Coronary artery (tissue), 2 donors: ENCODE data around the gene CDH5.

Source experiments
- DNase-seq: peaks from one replicate; pipeline ENCODE4 v3.0.0-alpha.2; 2017; ENCODE audit warnings: low spot score
- H3K27ac ChIP-seq, 2 donors: fragments of 200-600 bp; sonication (generic); one replicate each; pipeline ENCODE4 v1.5.1; 2016 to 2019
- H3K4me3 ChIP-seq: fragments of 200-600 bp; sonication (generic); 2 replicates; pipeline ENCODE4 v1.5.1; 2016; ENCODE audit warnings: mild to moderate bottlenecking, moderate library complexity
- TF ChIP-seq, protein P1 (sequence below): fragments of 200-600 bp; sonication (generic); IDR thresholded peaks from one replicate; pipeline ENCODE4 v1.5.1; 2019; ENCODE audit warnings: antibody characterized with exemption

The CDH5 gene

DNA sequence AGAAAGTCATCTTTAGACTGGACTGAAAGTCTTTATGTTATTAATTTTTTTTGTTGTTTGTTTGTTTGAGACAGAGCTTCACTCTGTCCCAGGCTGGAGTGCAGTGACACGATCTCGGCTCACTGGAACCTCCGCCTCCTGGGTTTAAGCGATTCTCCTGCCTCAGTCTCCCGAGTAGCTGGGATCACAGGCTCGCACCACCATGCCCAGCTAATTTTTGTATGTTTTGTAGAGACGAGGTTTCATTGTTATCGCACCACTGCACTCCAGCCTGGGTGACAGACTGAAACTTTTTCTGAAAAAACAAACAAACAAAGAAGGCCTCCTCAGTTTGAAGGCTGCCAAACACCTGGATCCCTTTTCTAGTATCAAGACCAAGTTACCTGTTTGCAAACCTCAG lies 65.3 kb downstream of the CDH5 start:
- TF ChIP-seq, protein P1, sequence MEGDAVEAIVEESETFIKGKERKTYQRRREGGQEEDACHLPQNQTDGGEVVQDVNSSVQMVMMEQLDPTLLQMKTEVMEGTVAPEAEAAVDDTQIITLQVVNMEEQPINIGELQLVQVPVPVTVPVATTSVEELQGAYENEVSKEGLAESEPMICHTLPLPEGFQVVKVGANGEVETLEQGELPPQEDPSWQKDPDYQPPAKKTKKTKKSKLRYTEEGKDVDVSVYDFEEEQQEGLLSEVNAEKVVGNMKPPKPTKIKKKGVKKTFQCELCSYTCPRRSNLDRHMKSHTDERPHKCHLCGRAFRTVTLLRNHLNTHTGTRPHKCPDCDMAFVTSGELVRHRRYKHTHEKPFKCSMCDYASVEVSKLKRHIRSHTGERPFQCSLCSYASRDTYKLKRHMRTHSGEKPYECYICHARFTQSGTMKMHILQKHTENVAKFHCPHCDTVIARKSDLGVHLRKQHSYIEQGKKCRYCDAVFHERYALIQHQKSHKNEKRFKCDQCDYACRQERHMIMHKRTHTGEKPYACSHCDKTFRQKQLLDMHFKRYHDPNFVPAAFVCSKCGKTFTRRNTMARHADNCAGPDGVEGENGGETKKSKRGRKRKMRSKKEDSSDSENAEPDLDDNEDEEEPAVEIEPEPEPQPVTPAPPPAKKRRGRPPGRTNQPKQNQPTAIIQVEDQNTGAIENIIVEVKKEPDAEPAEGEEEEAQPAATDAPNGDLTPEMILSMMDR, result no peak

DNA sequence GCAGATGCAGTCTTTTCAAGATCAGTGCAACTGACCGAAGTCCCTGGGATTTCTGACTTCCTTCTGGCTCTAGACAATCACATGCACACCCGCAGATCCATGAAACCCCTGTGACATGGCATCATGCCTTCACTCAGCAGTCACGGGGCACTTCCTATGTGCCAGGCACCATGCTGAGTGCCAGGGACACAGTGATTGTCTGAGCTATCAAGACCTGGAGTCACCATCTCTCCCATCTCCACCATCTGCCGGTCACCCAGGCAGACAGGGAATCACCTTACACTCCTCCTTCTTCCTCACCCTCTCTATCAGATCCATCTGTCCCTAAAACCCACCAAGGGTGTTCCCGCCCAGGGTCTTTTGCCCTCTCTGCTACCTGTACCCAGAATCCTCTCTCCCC lies 65.9 kb downstream of the CDH5 start:
- no peak overlapping the region for H3K27ac ChIP-seq
- H3K4me3 ChIP-seq, result no peak overlapping the region
- TF ChIP-seq, protein P1, result no peak
- DNase-seq, result no peak

More for the DNA sequence above, 65.3 kb downstream of the CDH5 start:
- no peak overlapping the region for H3K4me3 ChIP-seq
- no peak for DNase-seq
- no peak overlapping the region for H3K27ac ChIP-seq

DNA sequence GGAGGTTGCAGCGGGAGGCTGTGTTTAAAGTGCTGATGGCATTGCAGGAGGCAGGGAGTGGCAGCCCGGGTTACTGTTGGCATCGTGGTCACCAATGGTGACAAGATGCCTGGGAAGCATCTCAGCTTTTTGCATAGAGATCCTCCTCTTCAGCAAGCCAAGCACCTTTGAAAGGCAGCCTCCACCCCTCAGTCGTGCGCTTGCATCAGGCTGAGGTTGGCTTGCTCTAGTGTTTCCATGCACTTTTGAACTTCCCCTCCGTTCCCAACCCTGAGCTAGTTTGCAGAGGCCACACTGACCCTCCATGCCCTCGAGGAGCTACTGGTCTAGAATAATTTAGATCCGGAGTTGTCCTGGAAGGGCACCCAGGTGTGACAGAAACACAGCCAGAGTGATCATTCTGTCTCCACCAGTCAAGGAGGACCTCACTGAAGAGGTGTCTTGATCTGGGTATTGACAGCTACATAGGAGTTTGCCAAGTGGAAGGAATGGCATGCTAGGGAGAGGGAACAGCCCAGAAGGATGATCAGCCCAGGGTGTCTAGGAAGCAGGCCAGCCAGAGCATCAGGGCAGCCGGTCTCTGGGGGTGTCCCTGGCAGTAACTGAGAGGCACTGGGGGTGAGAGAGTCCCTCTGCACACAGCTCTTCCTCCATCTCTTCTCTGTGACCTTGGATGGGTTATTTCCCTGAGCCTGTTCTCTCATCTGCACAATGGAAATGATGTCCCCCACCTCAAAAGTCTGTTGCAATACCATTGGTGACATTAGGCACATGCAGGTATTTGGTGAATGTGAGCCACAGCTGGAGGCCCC lies 68.3 kb downstream of the CDH5 start:
- no peak for DNase-seq
- no peak overlapping the region for H3K27ac ChIP-seq

DNA sequence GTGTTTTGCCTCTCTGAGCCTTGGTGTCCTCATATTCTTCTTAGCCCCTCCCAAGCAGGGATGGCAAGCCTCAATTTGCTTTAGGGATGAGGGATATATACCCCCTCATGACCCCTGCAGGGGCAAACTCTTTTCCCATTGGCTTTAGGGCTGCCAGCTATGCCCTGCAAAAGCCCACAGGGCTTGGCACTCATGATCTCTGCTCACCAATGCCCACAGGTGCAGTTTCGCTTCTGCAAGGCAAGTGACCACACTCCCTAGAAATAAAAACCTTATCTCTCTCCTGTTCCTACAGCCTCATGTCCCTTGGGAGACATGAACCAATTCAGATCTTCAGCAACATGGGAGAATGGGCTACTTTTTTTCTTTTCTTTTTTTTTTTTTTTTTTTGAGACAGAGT lies 69.4 kb downstream of the CDH5 start:
- Histone ChIP-seq H3K4me3 (no peak overlapping the region), H3K27ac (no peak overlapping the region)
- TF ChIP-seq, protein P1, result no peak
- DNase-seq, result no peak

More for the DNA sequence above, 68.3 kb downstream of the CDH5 start:
- no peak overlapping the region for H3K4me3 ChIP-seq
- TF ChIP-seq, protein P1, result no peak

DNA sequence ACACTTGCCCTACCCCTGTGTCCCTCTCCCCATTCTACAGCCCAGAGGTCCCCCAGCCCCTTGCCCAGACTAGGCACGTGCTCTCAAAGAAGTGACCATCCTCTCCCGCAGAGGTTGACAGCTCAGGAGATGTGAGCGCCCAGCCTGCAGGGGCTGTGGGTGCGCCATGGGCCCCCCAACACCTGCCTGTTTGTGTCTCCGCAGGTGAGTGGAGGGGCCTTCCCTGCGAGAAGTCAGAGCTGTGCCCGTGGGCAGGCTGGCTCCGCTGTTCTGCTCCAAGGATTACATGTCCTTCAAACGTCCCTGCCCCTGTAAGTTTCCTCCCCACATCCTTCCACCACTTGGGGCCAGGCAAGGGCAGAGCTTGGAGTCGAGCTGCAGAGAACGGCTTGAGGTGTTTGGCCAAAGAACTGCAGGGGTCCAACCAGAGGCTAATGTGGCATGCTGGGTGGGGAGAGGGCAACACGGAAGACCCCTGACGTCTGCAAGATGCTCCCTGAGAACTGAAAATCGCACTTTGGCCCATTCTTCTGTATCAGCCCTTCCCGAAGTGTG lies 71.0 kb downstream of the CDH5 start:
- no peak for DNase-seq
- Histone ChIP-seq H3K4me3 (no peak overlapping the region), H3K27ac (no peak overlapping the region)
- TF ChIP-seq, protein P1, result no peak

DNA sequence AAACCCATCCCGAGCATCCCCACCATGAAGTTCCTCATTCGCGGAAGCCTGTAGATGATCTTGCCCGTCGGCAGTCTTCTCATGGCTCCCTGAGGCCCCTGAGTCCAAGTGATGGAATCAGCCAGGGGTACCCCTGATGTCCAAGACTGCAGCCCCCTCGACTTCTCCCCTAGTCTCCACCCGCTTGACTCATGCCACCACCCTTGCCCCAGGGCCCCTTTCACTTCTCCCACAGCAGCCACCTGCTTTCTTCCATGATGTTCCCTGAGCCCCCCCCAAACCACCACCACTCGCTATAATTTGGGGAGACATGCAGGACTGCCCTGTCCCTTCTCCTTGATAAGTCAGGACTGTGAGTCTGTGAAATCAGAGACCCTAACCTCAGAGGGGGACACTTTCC lies 72.0 kb downstream of the CDH5 start:
- H3K4me3 ChIP-seq, result no peak overlapping the region
- TF ChIP-seq, protein P1, result no peak
- DNase-seq, result no peak
- H3K27ac ChIP-seq, result no peak overlapping the region
